Stomach (tissue), 4 donors: ENCODE measurements around the gene NR2E3.

Experiments
- EP300 ChIP-seq: sonication (generic); formaldehyde crosslinking; IDR thresholded peaks from one replicate; pipeline ENCODE4 v1.6.1; 2017; ENCODE audit warnings: antibody characterized with exemption
- POLR2A ChIP-seq, 4 donors: fragments of 450-650 bp; IDR thresholded peaks; one replicate each; pipeline ENCODE4 v1.6.1; 2016; ENCODE audit warnings: antibody characterized with exemption in 4 of 4, control low read depth in 2 of 4, mild to moderate bottlenecking in 1 of 4, moderate library complexity in 1 of 4
- POLR2AphosphoS5 ChIP-seq, 3 donors: sonication (generic); formaldehyde crosslinking; IDR thresholded peaks; one replicate each; pipeline ENCODE4 v1.6.1; 2016; ENCODE audit warnings: antibody characterized with exemption in 3 of 3
- TF ChIP-seq, protein P1 (sequence below), 7 experiments: fragments of 450-650 bp in 4 of 7; fragments of 200-600 bp in 3 of 7; sonication (generic) in 3 of 7; IDR thresholded peaks; one replicate each; pipeline ENCODE4 v1.5.1; 2016 to 2019; ENCODE audit warnings: antibody characterized with exemption in 7 of 7, control low read depth in 2 of 7, mild to moderate bottlenecking in 1 of 7

DNA sequence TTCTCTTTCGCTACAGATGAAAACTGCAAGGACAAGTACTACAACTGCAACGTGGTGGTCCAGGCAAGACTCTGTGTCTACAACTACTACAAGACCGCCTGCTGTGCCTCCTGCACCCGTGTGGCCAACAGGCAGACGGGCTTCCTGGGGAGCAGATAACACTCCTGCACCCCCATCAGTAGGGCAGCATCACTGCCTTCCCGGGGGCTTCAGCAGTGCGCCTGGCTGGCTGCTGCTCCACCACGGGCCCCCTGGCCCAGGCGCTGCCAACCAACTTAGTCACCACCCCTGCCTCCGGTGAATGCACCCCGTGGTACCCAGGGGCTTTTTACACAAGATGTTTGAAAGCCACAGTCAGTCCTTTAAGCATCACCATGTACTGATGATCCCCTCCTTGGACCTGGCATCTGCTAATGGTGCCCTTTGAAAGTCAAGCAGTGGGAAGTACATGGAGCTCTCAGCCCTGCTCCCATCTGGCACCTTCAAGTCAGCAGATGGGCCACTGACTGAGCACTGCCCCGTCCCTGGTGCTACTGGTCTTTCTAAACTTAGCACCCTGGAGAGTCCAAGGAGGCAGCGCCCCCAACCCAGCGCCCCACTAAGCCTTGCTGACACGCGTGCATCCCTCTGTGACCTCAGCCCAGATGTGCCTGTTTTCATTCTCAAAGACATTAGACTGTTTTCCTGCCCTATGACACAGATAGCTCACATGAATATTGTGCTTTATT, 33.0 kb upstream of the NR2E3 start:
- TF ChIP-seq POLR2A (IDR thresholded peaks at IDR 0.05) (no peak), EP300 (no peak), POLR2AphosphoS5 (IDR thresholded peaks at IDR 0.05) (no peak)
- TF ChIP-seq, protein P1, sequence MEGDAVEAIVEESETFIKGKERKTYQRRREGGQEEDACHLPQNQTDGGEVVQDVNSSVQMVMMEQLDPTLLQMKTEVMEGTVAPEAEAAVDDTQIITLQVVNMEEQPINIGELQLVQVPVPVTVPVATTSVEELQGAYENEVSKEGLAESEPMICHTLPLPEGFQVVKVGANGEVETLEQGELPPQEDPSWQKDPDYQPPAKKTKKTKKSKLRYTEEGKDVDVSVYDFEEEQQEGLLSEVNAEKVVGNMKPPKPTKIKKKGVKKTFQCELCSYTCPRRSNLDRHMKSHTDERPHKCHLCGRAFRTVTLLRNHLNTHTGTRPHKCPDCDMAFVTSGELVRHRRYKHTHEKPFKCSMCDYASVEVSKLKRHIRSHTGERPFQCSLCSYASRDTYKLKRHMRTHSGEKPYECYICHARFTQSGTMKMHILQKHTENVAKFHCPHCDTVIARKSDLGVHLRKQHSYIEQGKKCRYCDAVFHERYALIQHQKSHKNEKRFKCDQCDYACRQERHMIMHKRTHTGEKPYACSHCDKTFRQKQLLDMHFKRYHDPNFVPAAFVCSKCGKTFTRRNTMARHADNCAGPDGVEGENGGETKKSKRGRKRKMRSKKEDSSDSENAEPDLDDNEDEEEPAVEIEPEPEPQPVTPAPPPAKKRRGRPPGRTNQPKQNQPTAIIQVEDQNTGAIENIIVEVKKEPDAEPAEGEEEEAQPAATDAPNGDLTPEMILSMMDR (IDR thresholded peaks at IDR 0.05): no peak
